Bronchial smooth muscle cell (primary cell): ENCODE measurements around the gene MSRB3. TPM values are rescaled to one million over a fixed set of nuclear protein-coding genes. Genes with fewer than 3 reads are reported as not detected.

Source experiments
- total RNA-seq: library from RNA; depleted of rRNA; stranded (reverse); fragments of >200 nt; gene quantifications from 2 replicates; pipeline ENCODE4 v1.2.1, GENCODE V29; 2014

The MSRB3 gene
- 21.4 and 23.3 TPM in 2 replicates for total RNA-seq

DNA sequence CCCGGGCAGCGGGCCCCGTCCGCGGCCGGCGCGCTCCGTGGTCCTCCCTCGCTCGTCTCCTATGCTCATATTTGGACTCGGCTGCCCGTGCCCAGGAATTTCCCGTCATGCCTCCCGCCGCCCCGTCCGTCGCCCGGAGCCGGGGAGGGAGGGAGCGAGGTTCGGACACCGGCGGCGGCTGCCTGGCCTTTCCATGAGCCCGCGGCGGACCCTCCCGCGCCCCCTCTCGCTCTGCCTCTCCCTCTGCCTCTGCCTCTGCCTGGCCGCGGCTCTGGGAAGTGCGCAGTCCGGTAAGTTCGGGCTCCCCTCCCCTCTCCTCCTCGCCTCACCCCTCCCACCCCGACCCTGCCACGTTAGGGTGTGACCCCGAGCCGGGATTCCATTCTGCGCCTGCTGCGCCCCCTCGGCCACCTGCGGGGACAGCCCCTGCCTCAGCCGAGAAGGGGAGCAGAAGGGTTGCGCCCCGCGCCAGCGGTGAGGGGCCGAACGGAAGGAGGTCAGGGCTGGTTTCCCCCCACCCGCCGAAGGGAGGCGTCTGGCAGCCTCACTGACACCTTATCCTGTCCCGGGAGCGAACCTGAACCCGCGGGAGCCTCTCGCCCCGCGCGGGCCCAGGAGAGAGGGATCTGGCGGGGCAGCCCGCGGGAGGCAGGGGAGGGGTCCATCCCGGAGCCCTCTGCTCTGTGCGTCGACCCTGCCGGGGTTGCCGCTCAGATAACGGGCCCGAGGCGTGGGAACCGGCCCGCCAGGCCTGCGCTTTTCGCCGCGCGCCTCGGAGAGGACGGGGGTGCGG, at the start of gene MSRB3:
Gene MSRB3, plus strand, starts transcription at position 108 of the 793 bp plus-strand sequence. CDS start 29,897 bp downstream, outside the sequence.

Other genes with a start within 250 kb of the MSRB3 start
- gene WIF1, start 157.4 kb upstream of the MSRB3 start, total RNA-seq = under 0.01 and 0.26 TPM in 2 replicates
- 13.7 and 16.2 TPM in 2 replicates for gene LEMD3, start 109.1 kb upstream of the MSRB3 start, total RNA-seq